Germinal center (tissue), 1 donor: ENCODE results near the gene FBXO33.

Experiments used
- DNase-seq: peaks from one replicate; pipeline ENCODE4 v3.0.0; 2012; ENCODE audit warnings: mixed read lengths, low spot score

The FBXO33 gene

DNA sequence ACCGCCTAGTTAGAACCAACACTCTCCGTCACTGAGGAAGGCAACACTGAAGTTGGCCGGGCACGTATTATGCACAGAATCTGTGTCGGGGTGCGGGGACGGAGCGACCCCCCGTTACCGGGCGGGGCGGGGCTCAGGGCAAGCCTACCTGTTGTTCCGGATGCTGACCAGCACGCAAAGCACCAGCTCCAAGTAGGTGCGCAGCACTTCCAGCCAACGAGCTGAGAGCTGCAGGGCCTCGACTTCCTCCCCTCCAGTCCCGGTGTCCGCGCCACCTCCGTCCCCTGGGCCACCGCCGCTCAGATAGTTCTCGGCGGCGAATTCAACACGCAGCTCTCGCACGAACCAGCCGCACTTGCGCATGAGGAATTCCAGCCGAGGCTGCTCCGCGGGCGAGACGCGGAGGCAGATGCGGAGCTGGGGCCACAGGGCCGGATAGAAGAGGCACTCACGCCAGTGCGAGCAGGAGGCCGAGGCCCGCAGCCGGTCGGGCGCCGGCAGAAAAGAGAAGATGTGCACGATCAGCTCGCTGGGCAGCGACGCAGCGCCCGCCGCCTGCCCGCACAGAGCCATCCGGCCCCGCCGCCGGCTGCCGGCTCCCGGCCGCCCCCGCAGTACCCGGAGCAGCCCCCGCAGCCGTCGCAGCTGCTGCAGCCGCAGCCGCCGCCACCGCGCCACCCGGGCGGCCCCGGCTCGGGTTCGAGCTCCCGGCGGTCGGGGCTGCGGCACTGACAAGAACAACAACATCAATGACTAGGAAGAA lies 636 bp downstream of the FBXO33 start:
- DNase-seq: peak; percentile 54

DNA sequence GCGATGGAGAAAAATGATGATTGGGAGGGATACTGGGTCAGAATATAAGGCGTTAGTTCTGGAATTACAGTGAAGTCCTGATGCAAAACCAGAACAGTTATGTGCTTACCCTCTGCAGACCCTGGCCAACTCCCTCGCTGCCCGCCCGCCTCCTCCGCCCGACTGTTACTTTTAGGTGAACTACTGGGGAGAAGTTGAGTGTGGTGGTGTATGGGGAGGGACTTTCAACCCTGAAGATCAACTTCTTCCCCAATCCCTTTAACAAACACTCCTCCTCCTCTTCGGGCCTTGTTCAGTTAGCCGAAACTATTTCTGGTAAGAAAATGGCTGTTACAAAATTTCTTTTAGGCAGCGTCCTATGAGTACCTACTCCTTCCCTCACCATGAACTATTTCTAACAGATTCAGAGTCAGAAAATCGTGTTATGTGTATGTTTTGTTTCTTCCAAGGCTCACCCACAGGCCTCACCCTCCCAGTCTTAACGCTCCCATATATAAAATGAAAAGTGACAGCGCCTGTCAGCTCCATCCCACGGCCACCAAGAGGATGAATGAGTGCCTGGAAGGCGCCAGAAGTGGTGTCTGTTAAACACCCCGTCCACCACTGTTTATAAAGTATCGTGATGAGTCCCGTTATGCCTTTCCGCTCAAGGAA lies 1.3 kb downstream of the FBXO33 start:
- peak; percentile 11 for DNase-seq

- DNase-seq: no peak
These were observed 4.1 kb downstream of the FBXO33 start for GRCh38 chr14:39428118-39428517.

GRCh38 chr14:39426605-39427004 lies 5.6 kb downstream of the FBXO33 start:
- no peak for DNase-seq

- DNase-seq: no peak
These were observed 6.3 kb downstream of the FBXO33 start for GRCh38 chr14:39425947-39426346.

GRCh38 chr14:39423793-39424192 lies 8.4 kb downstream of the FBXO33 start:
- no peak for DNase-seq

DNA sequence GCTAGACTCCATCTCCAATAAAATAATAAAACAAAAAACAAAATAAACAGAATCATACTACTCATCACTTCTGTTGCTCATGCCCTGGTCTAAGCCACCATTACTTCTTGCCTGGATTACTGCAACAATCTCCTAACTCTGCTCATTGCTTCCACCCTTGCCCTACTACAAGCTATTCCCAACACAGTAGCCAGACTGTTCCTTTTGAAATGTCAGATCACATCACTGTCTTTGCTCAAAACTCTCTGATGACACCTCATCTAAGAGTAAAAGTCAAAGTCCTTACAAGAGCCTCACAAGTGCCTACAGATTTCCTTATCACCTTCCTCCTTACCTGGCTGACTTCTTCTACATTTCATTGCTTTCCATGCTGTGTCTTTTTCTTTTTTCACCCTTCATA lies 10.0 kb downstream of the FBXO33 start:
- no peak for DNase-seq

GRCh38 chr14:39419272-39419671 lies 13.0 kb downstream of the FBXO33 start:
- no peak for DNase-seq

- DNase-seq: no peak
These were observed 15.2 kb downstream of the FBXO33 start for GRCh38 chr14:39417014-39417413.

DNA sequence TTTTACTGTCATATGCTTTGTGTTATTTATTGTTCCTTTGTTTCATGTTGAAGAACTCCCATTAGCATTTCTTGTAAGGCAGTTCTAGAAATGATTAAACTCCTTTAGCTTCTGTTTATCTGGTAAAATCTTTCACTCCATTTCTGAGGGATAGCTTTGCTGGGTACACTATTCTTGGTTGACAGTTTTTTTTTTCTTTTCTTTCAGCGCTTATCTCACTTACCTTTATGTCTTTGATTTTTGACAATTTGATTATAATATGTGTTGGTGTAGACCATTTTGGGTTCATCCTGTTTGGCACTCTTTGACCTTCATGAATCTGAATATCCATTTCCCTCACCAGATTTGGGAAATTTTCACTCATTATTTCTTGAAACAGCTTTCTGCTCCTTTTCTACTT lies 16.2 kb downstream of the FBXO33 start:
- DNase-seq: no peak

DNA sequence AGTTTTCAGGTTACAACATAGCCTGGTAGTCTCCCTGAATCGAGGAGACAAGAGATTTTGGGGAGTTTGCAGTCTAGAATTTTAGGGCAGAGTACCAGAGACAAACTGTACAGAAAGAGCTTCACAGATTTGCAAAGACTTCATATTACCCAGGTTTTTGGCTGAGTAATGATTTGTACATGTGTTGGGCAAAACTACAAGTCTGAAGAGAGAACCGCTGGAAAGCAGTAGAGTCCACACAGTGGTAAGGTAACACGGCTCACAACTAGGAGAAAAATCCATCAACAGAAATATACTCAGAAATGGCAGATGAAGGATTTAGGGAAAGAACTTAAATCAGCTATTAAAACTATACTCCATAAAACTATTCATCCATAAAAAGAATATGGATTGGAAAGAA lies 25.7 kb downstream of the FBXO33 start:
- DNase-seq: no peak

DNA sequence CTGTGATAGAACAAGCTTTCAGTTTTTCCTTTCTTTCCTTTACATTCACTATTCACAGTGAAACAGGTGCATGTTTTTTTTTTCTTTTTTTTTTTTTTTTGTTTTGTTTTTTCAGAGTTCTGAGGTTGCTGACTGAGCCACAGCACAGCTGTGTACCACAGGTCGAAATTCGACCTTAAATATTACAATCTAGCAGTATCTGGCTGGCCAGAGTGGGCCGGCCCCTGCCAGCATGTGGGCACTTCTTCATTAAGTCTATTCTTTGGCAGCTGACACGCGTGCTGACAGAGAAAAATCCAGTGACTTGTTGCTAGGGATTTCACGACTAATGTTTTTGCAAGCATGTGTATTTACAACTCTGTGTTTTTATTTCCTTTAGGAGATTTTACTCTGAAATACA lies 33.9 kb downstream of the FBXO33 start:
- no peak for DNase-seq

DNA sequence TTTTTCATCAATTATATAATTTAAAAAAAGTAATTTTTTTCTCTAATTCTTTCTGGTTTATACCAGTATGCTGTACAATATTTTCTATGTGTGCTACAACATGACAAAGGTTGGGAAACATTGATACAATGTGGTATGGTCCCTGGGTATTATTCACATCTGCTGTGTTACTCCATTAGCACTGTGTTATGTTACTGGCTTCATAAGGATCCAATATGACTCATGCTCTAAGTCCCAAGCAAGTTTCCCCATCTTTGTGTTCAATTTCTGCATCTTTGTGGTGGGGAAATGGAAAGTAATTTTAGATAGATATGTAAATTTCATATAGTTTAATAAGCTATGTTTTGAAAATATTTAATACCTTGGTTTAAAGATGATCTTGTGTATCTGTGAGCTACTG lies 35.8 kb downstream of the FBXO33 start:
- DNase-seq: no peak

DNA sequence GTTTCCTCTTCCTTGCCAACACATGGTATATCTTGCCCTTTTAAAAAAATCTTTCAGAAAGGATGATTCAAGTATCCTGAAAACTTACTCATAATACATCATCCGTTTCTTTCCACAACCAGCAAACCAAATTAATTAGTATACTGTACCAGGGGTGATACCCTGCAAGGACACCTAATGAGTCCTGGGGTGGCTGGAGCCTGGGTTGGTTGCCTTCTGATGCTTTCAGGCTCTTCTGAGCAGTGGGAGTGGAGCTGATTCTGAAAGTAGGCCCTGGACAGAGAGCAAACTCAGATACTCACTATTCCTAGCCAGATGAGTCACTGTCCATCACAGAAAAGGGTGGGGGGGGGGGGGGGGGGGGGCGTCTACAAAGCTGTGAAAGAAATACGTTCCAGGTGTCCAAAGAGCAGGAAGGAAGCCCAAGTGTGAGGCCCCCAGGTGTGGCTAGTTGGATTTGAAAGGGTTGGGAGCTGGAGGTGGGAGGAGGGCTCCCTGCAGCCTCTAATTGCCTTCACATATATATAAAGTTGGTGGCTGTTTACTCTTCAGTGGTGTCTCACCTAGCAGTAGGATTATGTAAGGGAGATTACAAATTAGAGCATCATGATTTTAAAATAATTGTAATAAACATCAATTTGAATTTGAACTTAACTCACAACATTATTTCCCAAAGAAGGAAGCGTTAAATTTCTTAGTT lies 36.5 kb downstream of the FBXO33 start:
- DNase-seq: no peak

- DNase-seq: no peak
These were observed 38.9 kb downstream of the FBXO33 start for GRCh38 chr14:39393289-39393688.

GRCh38 chr14:39384177-39384576 lies 48.1 kb downstream of the FBXO33 start:
- no peak for DNase-seq

- no peak for DNase-seq
These were observed 48.5 kb downstream of the FBXO33 start for GRCh38 chr14:39383741-39384140.

DNA sequence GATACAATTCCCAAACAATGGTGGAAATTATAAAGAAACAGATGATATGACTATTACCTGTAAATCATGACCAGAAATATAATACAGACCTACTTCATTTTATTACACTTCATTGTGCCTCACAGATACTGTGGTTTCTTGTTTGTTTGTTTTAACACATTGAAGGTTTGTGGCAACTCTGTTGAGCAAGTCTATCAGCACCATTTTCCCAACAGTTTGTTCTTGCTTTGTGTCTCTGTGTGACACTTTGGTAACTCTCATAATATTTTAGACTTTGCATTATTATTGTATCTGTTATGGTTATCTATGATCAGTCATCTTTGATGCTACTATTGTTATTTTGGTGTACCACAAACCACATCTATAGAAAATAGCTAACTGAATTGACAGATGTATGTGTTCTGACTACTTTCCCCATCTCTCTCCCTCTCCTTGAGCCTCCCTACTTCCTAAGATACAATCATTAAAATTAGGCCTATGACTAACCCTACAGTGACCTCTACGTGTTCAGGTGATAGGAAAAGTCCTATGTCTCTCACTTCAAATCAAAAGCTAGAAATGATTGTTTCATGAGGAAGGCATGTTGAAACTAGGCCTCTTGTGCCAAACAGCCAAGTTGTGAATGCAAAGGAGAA lies 49.1 kb downstream of the FBXO33 start:
- no peak for DNase-seq

- no peak for DNase-seq
These were observed 49.8 kb downstream of the FBXO33 start for GRCh38 chr14:39382463-39382862.

DNA sequence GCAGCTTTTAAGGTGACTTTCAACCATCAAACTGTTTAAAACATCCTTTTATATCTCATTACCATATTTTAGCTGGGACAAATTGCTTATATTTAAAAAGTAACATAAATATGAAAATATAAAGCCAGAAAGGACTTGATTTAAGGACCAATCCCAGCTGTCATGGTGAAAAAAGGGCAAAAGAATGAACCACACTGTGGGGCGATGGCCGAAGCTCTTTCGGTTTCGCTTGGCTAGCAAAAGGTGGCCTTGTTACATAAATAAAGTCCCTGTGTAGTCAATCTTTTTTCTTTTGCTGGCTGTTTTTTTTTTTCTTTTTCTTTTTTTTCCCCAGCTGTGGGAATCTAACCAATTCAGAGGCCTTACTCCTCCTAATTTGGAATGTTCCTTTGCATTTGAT lies 50.9 kb downstream of the FBXO33 start:
- no peak for DNase-seq

DNA sequence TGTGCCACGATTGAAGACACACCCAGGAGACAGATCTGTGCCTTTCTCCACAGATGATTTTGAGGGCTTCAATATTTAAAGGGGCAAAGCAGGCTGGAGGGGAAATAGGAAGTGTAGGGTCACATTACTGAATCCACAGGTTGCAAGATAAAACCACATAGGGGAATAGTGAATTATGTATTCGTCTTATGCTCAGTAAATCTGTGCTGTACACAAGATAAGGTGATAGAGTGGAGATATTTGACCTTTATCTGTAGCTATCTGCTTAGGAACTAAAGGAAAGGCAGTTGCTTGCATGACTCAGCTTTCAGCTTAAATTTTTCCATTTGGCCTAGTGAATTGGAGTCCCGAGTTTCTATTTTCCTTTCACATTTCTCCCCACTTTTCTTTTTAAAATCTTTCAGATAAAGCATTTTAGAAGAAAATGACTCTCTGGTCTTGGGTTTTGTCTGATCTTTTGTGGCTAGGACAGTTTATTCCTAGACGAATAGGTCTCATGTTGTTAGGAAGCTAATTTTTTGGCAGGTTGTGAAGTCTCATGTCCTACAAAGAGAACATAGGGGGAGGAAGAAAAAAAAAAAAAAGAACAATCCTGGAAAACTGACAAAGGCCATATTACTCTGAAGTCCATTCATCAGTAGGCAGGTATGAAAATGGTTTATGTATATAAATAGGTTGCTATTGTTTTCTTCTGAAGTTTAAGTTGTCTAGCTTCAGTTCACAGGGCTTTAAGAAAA lies 55.4 kb downstream of the FBXO33 start:
- no peak for DNase-seq

DNA sequence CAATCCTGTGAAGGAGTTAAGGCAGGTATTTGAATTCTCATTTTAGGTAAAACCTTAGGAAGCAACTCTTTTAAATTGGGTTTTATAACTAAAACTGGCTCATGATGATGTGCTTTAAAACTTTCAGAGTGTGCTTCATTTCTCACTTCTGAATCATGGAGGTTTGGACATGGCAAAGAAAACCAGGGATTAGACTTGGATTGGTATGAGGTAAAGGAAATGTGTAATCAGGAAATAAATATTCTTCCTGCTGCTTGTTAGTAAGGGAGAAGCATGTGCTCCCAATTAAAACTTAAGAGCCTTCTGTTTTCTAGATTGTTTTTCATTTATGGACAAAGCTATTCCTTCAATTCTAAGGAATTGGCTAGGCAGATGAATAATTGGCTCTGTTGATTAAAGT lies 57.4 kb downstream of the FBXO33 start:
- DNase-seq: no peak
